WTC11 (cell line): Measurements from ENCODE around the gene FREM2. TPM values are rescaled to one million over a fixed set of nuclear protein-coding genes. Genes with fewer than 3 reads are reported as not detected.

ENCODE experiments used
- ATAC-seq: fragments of 200-7000 bp; cut with Tn5 transposase; 2 replicates; pipeline ENCODE4 v1.10.0; 2021; ENCODE audit warnings: mild to moderate bottlenecking, moderate library complexity
- CTCF ChIA-PET: fragments of 300-600 bp; sonication (Branson Sonifier 250); formaldehyde crosslinking; loops from one replicate; lab custom pipeline; 2021; ENCODE audit warnings: antibody characterized with exemption; lab: Charles Lee
- POLR2A ChIA-PET: fragments of 350-600 bp; sonication (Branson Sonifier 250); formaldehyde crosslinking; loops from one replicate; lab custom pipeline; 2021; ENCODE audit warnings: antibody characterized with exemption; lab: Charles Lee
- DNase-seq: peaks from one replicate; pipeline ENCODE4 v3.0.0; 2021; ENCODE audit warnings: low spot score
- H3K27ac Mint-ChIP-seq: 2 replicates; pipeline ENCODE4 v1.8.0; 2021; ENCODE audit warnings: mixed read lengths
- H3K27me3 Mint-ChIP-seq: 2 replicates; pipeline ENCODE4 v1.8.0; 2021; ENCODE audit warnings: low read depth, mild to moderate bottlenecking, moderate library complexity, mixed read lengths
- H3K36me3 Mint-ChIP-seq: 2 replicates; pipeline ENCODE4 v1.8.0; 2021; ENCODE audit warnings: mixed read lengths
- H3K4me1 Mint-ChIP-seq: 2 replicates; pipeline ENCODE4 v1.8.0; 2022; ENCODE audit warnings: mixed read lengths
- H3K4me3 Mint-ChIP-seq: 2 replicates; pipeline ENCODE4 v1.8.0; 2021; ENCODE audit warnings: mild to moderate bottlenecking, moderate library complexity, mixed read lengths
- H3K9me3 Mint-ChIP-seq: 2 replicates; pipeline ENCODE4 v1.8.0; 2021; ENCODE audit warnings: mixed read lengths
- AFF4 ChIP-seq: sonication (generic); formaldehyde crosslinking; IDR thresholded peaks from 2 replicates; pipeline ENCODE4 v1.8.1; 2023; ENCODE audit warnings: mild to moderate bottlenecking, missing genetic modification reagents, borderline replicate concordance
- AR ChIP-seq: fragments of 250-450 bp; sonication (Bioruptor Pico); IDR thresholded peaks from 2 replicates; pipeline ENCODE4 v1.9.0; 2021; ENCODE audit warnings: mild to moderate bottlenecking
- ATF3 ChIP-seq: sonication (generic); formaldehyde crosslinking; conservative IDR thresholded peaks from 2 replicates; pipeline ENCODE4 v1.8.1; 2022; ENCODE audit warnings: mild to moderate bottlenecking, missing genetic modification reagents
- CBFB ChIP-seq: sonication (generic); formaldehyde crosslinking; IDR thresholded peaks from 2 replicates; pipeline ENCODE4 v1.8.1; 2022; ENCODE audit warnings: mild to moderate bottlenecking, low read depth, missing genetic modification reagents
- CDX4 ChIP-seq: fragments of 250-450 bp; sonication (Bioruptor Pico); IDR thresholded peaks from 2 replicates; pipeline ENCODE4 v1.9.0; 2021; ENCODE audit warnings: moderate library complexity, mild to moderate bottlenecking, inconsistent platforms, borderline replicate concordance
- E2F1 ChIP-seq: sonication (generic); formaldehyde crosslinking; IDR thresholded peaks from 2 replicates; pipeline ENCODE4 v1.8.0; 2022; ENCODE audit warnings: mild to moderate bottlenecking, missing genetic modification reagents
- EMX1 ChIP-seq: fragments of 250-450 bp; sonication (Bioruptor Pico); IDR thresholded peaks from 2 replicates; pipeline ENCODE4 v1.8.0; 2021; ENCODE audit warnings: mild to moderate bottlenecking
- FOXK1 ChIP-seq: sonication (generic); formaldehyde crosslinking; IDR thresholded peaks from 2 replicates; pipeline ENCODE4 v1.8.0; 2022; ENCODE audit warnings: mild to moderate bottlenecking, moderate library complexity, missing genetic modification reagents
- HMGA2 ChIP-seq: fragments of 250-450 bp; sonication (Bioruptor Pico); IDR thresholded peaks from 2 replicates; pipeline ENCODE4 v1.4.0; 2021; ENCODE audit warnings: mild to moderate bottlenecking, moderate library complexity
- JAZF1 ChIP-seq: fragments of 250-450 bp; sonication (Bioruptor Pico); IDR thresholded peaks from 2 replicates; pipeline ENCODE4 v1.9.0; 2021; ENCODE audit warnings: moderate library complexity, mild to moderate bottlenecking, inconsistent platforms
- KAT7 ChIP-seq: sonication (generic); formaldehyde crosslinking; IDR thresholded peaks from 2 replicates; pipeline ENCODE4 v1.8.1; 2023; ENCODE audit warnings: missing genetic modification reagents, mild to moderate bottlenecking, borderline replicate concordance
- MYBL2 ChIP-seq: sonication (generic); formaldehyde crosslinking; IDR thresholded peaks from 2 replicates; pipeline ENCODE4 v1.8.1; 2023; ENCODE audit warnings: mild to moderate bottlenecking, moderate library complexity, missing genetic modification reagents
- NFATC4 ChIP-seq: fragments of 250-450 bp; sonication (Bioruptor Pico); IDR thresholded peaks from 2 replicates; pipeline ENCODE4 v1.9.0; 2021; ENCODE audit warnings: mild to moderate bottlenecking
- OVOL2 ChIP-seq: fragments of 250-450 bp; sonication (Bioruptor Pico); IDR thresholded peaks from 2 replicates; pipeline ENCODE4 v1.9.0; 2021; ENCODE audit warnings: mild to moderate bottlenecking, borderline replicate concordance
- PRRX2 ChIP-seq: fragments of 250-450 bp; sonication (Bioruptor Pico); IDR thresholded peaks from 2 replicates; pipeline ENCODE4 v1.8.0; 2021; ENCODE audit warnings: mild to moderate bottlenecking
- SMAD3 ChIP-seq: sonication (generic); formaldehyde crosslinking; IDR thresholded peaks from 2 replicates; pipeline ENCODE4 v1.8.0; 2022; ENCODE audit warnings: missing genetic modification reagents, mild to moderate bottlenecking, borderline replicate concordance
- SMAD4 ChIP-seq: sonication (generic); formaldehyde crosslinking; IDR thresholded peaks from 2 replicates; pipeline ENCODE4 v1.8.0; 2022; ENCODE audit warnings: mild to moderate bottlenecking, missing genetic modification reagents
- SOX15 ChIP-seq: fragments of 250-450 bp; sonication (Bioruptor Pico); IDR thresholded peaks from 2 replicates; pipeline ENCODE4 v1.9.0; 2021; ENCODE audit warnings: mild to moderate bottlenecking
- SP1 ChIP-seq: sonication (generic); formaldehyde crosslinking; conservative IDR thresholded peaks from 2 replicates; pipeline ENCODE4 v1.8.1; 2022; ENCODE audit warnings: missing genetic modification reagents
- ZBTB21 ChIP-seq: sonication (generic); formaldehyde crosslinking; IDR thresholded peaks from 2 replicates; pipeline ENCODE4 v1.8.1; 2023; ENCODE audit warnings: mild to moderate bottlenecking, missing genetic modification reagents, borderline replicate concordance
- ZBTB43 ChIP-seq: sonication (generic); formaldehyde crosslinking; IDR thresholded peaks from 2 replicates; pipeline ENCODE4 v1.8.1; 2023; ENCODE audit warnings: mild to moderate bottlenecking, missing genetic modification reagents
- ZNF121 ChIP-seq: sonication (generic); formaldehyde crosslinking; IDR thresholded peaks from 2 replicates; pipeline ENCODE4 v1.8.0; 2023; ENCODE audit warnings: missing genetic modification reagents
- ZNF138 ChIP-seq: sonication (generic); formaldehyde crosslinking; conservative IDR thresholded peaks from 2 replicates; pipeline ENCODE4 v1.8.1; 2022; ENCODE audit warnings: mild to moderate bottlenecking, moderate library complexity, missing genetic modification reagents
- ZNF232 ChIP-seq: sonication (generic); formaldehyde crosslinking; IDR thresholded peaks from 2 replicates; pipeline ENCODE4 v1.8.0; 2022; ENCODE audit warnings: mild to moderate bottlenecking, missing genetic modification reagents
- ZNF423 ChIP-seq: fragments of 250-450 bp; sonication (Bioruptor Pico); IDR thresholded peaks from 2 replicates; pipeline ENCODE4 v2.1.2; 2022; ENCODE audit warnings: mild to moderate bottlenecking, moderate library complexity
- total RNA-seq: library from RNA; stranded (reverse); gene quantifications from 3 replicates; pipeline ENCODE4 v1.2.3, GENCODE V29; 2021

The FREM2 gene
- total RNA-seq, 1 experiment from 2014 or later, result 23.7 TPM

- Mint-ChIP-seq H3K4me1 (peaks cover 25% of the 10 kb centered on the region), H3K27ac (no peak overlapping the region), H3K4me3 (peak overlapping the region; percentile 86), H3K9me3 (peaks cover 18% of the 10 kb centered on the region), H3K27me3 (peaks cover 19% of the 10 kb centered on the region), H3K36me3 (peaks cover 39% of the 10 kb centered on the region)
- POLR2A ChIA-PET, result no interaction called here
- no peak for TF ChIP-seq OVOL2 (CRISPR knock-in tag)
- TF ChIP-seq AR, result no peak
- no peak for TF ChIP-seq ZBTB43 (CRISPR knock-in tag)
- ATAC-seq (no peak), DNase-seq (no peak)
- CTCF ChIA-PET, result interaction anchor here (3.4 kb wide), 1 partner anchor 71 kb away, joined by 22 read pairs; no protein-coding TSS in a partner anchor
Measured at GRCh38 chr13:38688674-38689073, 1.8 kb downstream of the FREM2 start.

GRCh38 chr13:38690231-38690630 is 3.4 kb downstream of the FREM2 start:
- no peak overlapping the region for H3K27ac Mint-ChIP-seq
- H3K27me3 Mint-ChIP-seq, result peaks cover 19% of the 10 kb centered on the region
- ChIA-PET CTCF (no interaction called here), POLR2A (no interaction called here)
- H3K9me3 Mint-ChIP-seq, result peaks cover 18% of the 10 kb centered on the region
- ATAC-seq (no peak), DNase-seq (no peak)
- H3K4me1 Mint-ChIP-seq, result peaks cover 26% of the 10 kb centered on the region
- H3K36me3 Mint-ChIP-seq, result peaks cover 39% of the 10 kb centered on the region
- H3K4me3 Mint-ChIP-seq, result no peak overlapping the region
- TF ChIP-seq ZNF138 (CRISPR knock-in tag), result no peak
- TF ChIP-seq FOXK1 (CRISPR knock-in tag), result no peak
- TF ChIP-seq ATF3 (CRISPR knock-in tag), result no peak
- no peak for TF ChIP-seq ZNF232 (CRISPR knock-in tag)
- no peak for TF ChIP-seq MYBL2 (CRISPR knock-in tag)
- no peak for TF ChIP-seq SMAD4 (CRISPR knock-in tag)
- TF ChIP-seq PRRX2 (CRISPR knock-in tag), result no peak

- H3K36me3 Mint-ChIP-seq, result peaks cover 39% of the 10 kb centered on the region
- CTCF ChIA-PET, result no interaction called here
- peaks cover 18% of the 10 kb centered on the region for H3K9me3 Mint-ChIP-seq
- no peak overlapping the region for H3K4me3 Mint-ChIP-seq
- H3K27ac Mint-ChIP-seq, result no peak overlapping the region
- no peak for DNase-seq
- POLR2A ChIA-PET, result no interaction called here
- no peak for ATAC-seq
- peaks cover 16% of the 10 kb centered on the region for H3K4me1 Mint-ChIP-seq
- peaks cover 13% of the 10 kb centered on the region for H3K27me3 Mint-ChIP-seq
- TF ChIP-seq CDX4 (CRISPR knock-in tag), result no peak
- no peak for TF ChIP-seq SP1 (CRISPR knock-in tag)
- no peak for TF ChIP-seq SMAD4 (CRISPR knock-in tag)
- TF ChIP-seq E2F1 (CRISPR knock-in tag), result no peak
- TF ChIP-seq ZNF423, result no peak
- no peak for TF ChIP-seq HMGA2
- TF ChIP-seq ZNF232 (CRISPR knock-in tag), result no peak
- no peak for TF ChIP-seq EMX1 (CRISPR knock-in tag)
- no peak for TF ChIP-seq ZNF121
- no peak for TF ChIP-seq SOX15
- TF ChIP-seq AFF4 (CRISPR knock-in tag), result no peak
- no peak for TF ChIP-seq CBFB (CRISPR knock-in tag)
- no peak for TF ChIP-seq JAZF1 (CRISPR knock-in tag)
- TF ChIP-seq NFATC4, result no peak
- no peak for TF ChIP-seq SMAD3 (CRISPR knock-in tag)
- no peak for TF ChIP-seq KAT7 (CRISPR knock-in tag)
- TF ChIP-seq ZBTB21 (CRISPR knock-in tag), result no peak
- TF ChIP-seq, all 79 proteins: peak for 0
Measured at GRCh38 chr13:38693168-38693567, 6.3 kb downstream of the FREM2 start.
